Stomach smooth muscle (tissue), 2 donors: ENCODE results near the gene MBP.

Source experiments
- H3K27ac ChIP-seq: one replicate; pipeline ENCODE4 v1.7.0; 2013; ENCODE audit warnings: mild to moderate bottlenecking, low read length, inconsistent platforms
- H3K27me3 ChIP-seq, 2 donors: one replicate each; pipeline ENCODE4 v1.7.0; 2013; ENCODE audit warnings: low read length in 2 of 2; ENCODE audit not compliant: insufficient read depth in 2 of 2, control insufficient read depth in 1 of 2
- H3K36me3 ChIP-seq, 2 donors: one replicate each; pipeline ENCODE4 v1.7.0; 2013; ENCODE audit warnings: low read length in 2 of 2; ENCODE audit not compliant: control insufficient read depth in 2 of 2, insufficient read depth in 2 of 2
- H3K4me1 ChIP-seq: one replicate; pipeline ENCODE4 v1.7.0; 2013; ENCODE audit warnings: low read length; ENCODE audit not compliant: control insufficient read depth, insufficient read depth
- H3K4me3 ChIP-seq, 2 donors: one replicate each; pipeline ENCODE4 v1.7.0; 2013; ENCODE audit warnings: low read length in 2 of 2
- H3K9ac ChIP-seq, 2 donors: one replicate each; pipeline ENCODE4 v1.7.0; 2013; ENCODE audit warnings: low read length in 2 of 2, mild to moderate bottlenecking in 1 of 2
- H3K9me3 ChIP-seq, 2 donors: one replicate each; pipeline ENCODE4 v1.7.0; 2013; ENCODE audit warnings: low read length in 2 of 2; ENCODE audit not compliant: control insufficient read depth in 2 of 2
- donor health status: healthy.
- donor health status: Pancreatic carcinoma.

MBP gene

GRCh38 chr18:77111951-77112746, 20.4 kb downstream of the MBP start:
- H3K27me3 ChIP-seq = no peaks in the 10 kb centered on the region
- H3K27ac ChIP-seq = no peak overlapping the region
- H3K9me3 ChIP-seq = no peaks in the 10 kb centered on the region
- H3K4me3 ChIP-seq = peak overlapping the region in 1 of 2 donors; percentile 22
- H3K9ac ChIP-seq = no peak overlapping the region
- H3K36me3 ChIP-seq = peaks cover 0 to 8% of the 10 kb centered on the region in 2 donors
- H3K4me1 ChIP-seq = peaks cover 26% of the 10 kb centered on the region

- H3K4me3 ChIP-seq = no peak overlapping the region
- no peak overlapping the region for H3K9ac ChIP-seq
- H3K4me1 ChIP-seq = peaks cover 30% of the 10 kb centered on the region
- no peaks in the 10 kb centered on the region for H3K9me3 ChIP-seq
- H3K27ac ChIP-seq = no peak overlapping the region
- no peaks in the 10 kb centered on the region for H3K27me3 ChIP-seq
- peaks cover 0 to 5% of the 10 kb centered on the region in 2 donors for H3K36me3 ChIP-seq
Measured at GRCh38 chr18:77111449-77111848, 21.1 kb downstream of the MBP start.

GRCh38 chr18:77110936-77111335, 21.6 kb downstream of the MBP start:
- peaks cover 30% of the 10 kb centered on the region for H3K4me1 ChIP-seq
- H3K4me3 ChIP-seq = no peak overlapping the region
- H3K27ac ChIP-seq = no peak overlapping the region
- no peaks in the 10 kb centered on the region for H3K9me3 ChIP-seq
- no peaks in the 10 kb centered on the region for H3K27me3 ChIP-seq
- H3K9ac ChIP-seq = no peak overlapping the region
- H3K36me3 ChIP-seq = peaks cover 0 to 5% of the 10 kb centered on the region in 2 donors

DNA sequence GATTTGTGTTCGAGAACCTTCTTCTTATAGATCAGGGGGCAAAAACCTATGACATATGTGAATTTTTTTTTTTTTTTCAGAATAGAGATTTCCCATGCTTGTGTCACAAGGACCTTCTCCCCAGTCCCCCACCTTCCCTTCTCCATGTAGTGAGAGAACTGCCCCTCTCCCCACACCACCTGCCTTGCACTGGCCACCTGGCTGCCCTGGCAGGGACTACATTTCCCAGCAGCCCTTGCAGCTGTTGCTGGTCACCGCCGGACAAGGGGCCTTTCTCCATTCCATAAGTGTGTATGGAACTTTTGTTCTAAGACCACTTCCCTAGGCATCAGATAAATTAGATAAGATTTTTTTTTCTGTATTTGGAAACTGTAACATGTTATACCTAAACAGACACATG, 22.2 kb downstream of the MBP start:
- Histone ChIP-seq H3K4me3 (no peak overlapping the region), H3K4me1 (peaks cover 30% of the 10 kb centered on the region), H3K27ac (no peak overlapping the region), H3K27me3 (no peaks in the 10 kb centered on the region), H3K9ac (no peak overlapping the region), H3K36me3 (peaks cover 0 to 5% of the 10 kb centered on the region in 2 donors), H3K9me3 (no peaks in the 10 kb centered on the region)

DNA sequence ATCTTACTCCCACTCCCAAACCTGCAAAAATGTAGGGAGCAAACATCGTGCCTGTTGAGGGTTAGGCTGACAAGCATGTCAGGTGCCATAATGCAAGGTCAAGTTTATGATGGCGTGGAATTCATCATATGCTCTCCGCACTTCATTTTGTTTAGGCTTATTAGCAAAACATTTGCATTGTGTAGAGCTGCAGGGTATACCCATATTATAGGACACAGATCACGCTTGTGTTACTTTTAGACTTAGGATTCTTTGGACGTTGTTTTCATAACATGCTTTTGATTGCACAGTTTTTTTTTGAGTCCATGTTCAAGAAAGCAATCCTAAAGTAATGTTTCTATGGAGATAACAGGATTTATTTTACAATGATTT, 22.9 kb downstream of the MBP start:
- Histone ChIP-seq H3K4me1 (peaks cover 27% of the 10 kb centered on the region), H3K27me3 (no peaks in the 10 kb centered on the region), H3K4me3 (no peak overlapping the region), H3K36me3 (peaks cover 0 to 4% of the 10 kb centered on the region in 2 donors), H3K9ac (no peak overlapping the region), H3K9me3 (no peaks in the 10 kb centered on the region), H3K27ac (no peak overlapping the region)

- Histone ChIP-seq H3K4me1 (peaks cover 30% of the 10 kb centered on the region), H3K9ac (no peak overlapping the region)
Measured at GRCh38 chr18:77108821-77109647, 23.5 kb downstream of the MBP start.

GRCh38 chr18:77108001-77108692, 24.4 kb downstream of the MBP start:
- no peaks in the 10 kb centered on the region for H3K27me3 ChIP-seq
- peak overlapping the region; percentile 51 to 54 for H3K4me3 ChIP-seq
- H3K9ac ChIP-seq = no peak overlapping the region
- H3K36me3 ChIP-seq = no peaks in the 10 kb centered on the region
- H3K4me1 ChIP-seq = peaks cover 26% of the 10 kb centered on the region
- no peaks in the 10 kb centered on the region for H3K9me3 ChIP-seq
- peak overlapping the region; percentile 41 for H3K27ac ChIP-seq

More at GRCh38 chr18:77108821-77109647, 23.5 kb downstream of the MBP start:
- H3K27me3 ChIP-seq = no peaks in the 10 kb centered on the region
- peaks cover 0 to 4% of the 10 kb centered on the region in 2 donors for H3K36me3 ChIP-seq
- peak overlapping the region; percentile 41 for H3K27ac ChIP-seq
- peak overlapping the region in 1 of 2 donors; percentile 54 for H3K4me3 ChIP-seq
- no peaks in the 10 kb centered on the region for H3K9me3 ChIP-seq

DNA sequence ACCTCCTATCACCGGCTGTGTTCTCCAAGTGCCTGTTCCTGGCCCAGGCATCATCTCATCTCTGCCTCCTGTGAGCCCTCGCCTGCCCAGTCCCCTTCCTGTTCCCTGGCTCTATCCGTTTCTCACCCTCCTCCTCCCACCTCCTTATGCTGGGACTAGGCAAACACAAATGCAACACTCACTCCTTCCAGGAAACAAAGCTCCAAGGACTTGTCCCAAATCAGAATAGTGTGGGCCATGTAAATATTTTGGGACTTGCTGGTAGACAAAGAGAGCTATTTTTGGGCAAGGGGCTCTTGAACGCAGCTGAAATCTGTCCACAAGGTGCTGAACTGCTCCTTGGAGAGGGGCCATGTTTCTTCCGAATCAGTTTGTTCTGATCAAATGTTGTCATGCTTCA, 25.3 kb downstream of the MBP start:
- Histone ChIP-seq H3K9ac (no peak overlapping the region), H3K27me3 (no peaks in the 10 kb centered on the region), H3K36me3 (no peaks in the 10 kb centered on the region), H3K4me1 (peaks cover 34% of the 10 kb centered on the region), H3K27ac (no peak overlapping the region), H3K4me3 (no peak overlapping the region), H3K9me3 (no peaks in the 10 kb centered on the region)

- no peak overlapping the region for H3K9ac ChIP-seq
- no peaks in the 10 kb centered on the region for H3K27me3 ChIP-seq
- no peak overlapping the region for H3K4me3 ChIP-seq
- H3K36me3 ChIP-seq = no peaks in the 10 kb centered on the region
- peaks cover 44% of the 10 kb centered on the region for H3K4me1 ChIP-seq
- no peak overlapping the region for H3K27ac ChIP-seq
- H3K9me3 ChIP-seq = no peaks in the 10 kb centered on the region
Measured at GRCh38 chr18:77106331-77106730, 26.3 kb downstream of the MBP start.

DNA sequence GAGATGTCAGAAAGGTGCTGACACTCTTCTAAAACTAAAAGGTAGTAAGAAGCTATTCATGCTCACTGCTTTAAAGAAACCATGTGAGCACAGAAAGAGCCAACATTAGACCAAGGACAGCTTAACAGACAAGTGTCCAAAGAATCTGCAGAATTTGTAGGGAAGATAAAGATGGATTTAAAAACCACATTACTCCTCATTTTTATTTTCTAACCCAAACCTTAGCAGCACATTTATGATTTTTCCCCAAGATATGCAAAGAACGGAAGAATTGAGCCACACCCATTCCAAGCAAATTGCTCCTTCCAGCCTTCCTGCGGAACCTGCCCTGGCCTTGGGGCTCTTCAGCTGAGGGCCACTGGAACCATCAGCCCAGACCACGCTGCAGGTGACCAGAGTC, 26.9 kb downstream of the MBP start:
- peaks cover 47% of the 10 kb centered on the region for H3K4me1 ChIP-seq
- H3K36me3 ChIP-seq = no peaks in the 10 kb centered on the region
- no peak overlapping the region for H3K9ac ChIP-seq
- H3K9me3 ChIP-seq = no peaks in the 10 kb centered on the region
- no peak overlapping the region for H3K27ac ChIP-seq
- H3K4me3 ChIP-seq = no peak overlapping the region
- no peaks in the 10 kb centered on the region for H3K27me3 ChIP-seq
